ENCODE data around the gene CA6.
"Not testable (repeated sequence)": the region's sequence is repeated elsewhere in the genome, so short reads cannot be mapped to it uniquely, and the experiment has no call there.

DNA sequence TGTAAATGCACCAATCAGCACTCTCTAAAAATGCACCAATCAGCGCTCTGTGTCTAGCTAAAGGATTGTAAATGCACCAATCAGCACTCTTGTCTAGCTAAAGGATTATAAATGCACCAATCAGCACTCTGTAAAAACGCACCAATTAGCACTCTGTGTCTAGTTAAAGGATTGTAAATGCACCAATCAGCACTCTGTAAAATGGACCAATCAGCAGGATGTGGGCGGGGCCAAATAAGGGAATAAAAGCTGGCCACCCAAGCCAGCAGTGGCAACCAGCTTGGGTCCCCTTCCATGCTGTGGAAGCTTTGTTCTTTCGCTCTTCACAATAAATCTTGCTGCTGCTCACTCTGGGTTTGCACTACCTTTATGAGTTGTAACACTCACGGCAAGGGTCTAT, 47.2 kb upstream of the CA6 start:
- TF ChIP-seq, protein P1, sequence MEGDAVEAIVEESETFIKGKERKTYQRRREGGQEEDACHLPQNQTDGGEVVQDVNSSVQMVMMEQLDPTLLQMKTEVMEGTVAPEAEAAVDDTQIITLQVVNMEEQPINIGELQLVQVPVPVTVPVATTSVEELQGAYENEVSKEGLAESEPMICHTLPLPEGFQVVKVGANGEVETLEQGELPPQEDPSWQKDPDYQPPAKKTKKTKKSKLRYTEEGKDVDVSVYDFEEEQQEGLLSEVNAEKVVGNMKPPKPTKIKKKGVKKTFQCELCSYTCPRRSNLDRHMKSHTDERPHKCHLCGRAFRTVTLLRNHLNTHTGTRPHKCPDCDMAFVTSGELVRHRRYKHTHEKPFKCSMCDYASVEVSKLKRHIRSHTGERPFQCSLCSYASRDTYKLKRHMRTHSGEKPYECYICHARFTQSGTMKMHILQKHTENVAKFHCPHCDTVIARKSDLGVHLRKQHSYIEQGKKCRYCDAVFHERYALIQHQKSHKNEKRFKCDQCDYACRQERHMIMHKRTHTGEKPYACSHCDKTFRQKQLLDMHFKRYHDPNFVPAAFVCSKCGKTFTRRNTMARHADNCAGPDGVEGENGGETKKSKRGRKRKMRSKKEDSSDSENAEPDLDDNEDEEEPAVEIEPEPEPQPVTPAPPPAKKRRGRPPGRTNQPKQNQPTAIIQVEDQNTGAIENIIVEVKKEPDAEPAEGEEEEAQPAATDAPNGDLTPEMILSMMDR (IDR thresholded peaks at IDR 0.05), result not testable (repeated sequence)
- TF ChIP-seq, protein P2, sequence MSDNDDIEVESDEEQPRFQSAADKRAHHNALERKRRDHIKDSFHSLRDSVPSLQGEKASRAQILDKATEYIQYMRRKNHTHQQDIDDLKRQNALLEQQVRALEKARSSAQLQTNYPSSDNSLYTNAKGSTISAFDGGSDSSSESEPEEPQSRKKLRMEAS (CRISPR knock-in tag; IDR thresholded peaks at IDR 0.05), result not testable (repeated sequence)
- TF ChIP-seq, protein P3, sequence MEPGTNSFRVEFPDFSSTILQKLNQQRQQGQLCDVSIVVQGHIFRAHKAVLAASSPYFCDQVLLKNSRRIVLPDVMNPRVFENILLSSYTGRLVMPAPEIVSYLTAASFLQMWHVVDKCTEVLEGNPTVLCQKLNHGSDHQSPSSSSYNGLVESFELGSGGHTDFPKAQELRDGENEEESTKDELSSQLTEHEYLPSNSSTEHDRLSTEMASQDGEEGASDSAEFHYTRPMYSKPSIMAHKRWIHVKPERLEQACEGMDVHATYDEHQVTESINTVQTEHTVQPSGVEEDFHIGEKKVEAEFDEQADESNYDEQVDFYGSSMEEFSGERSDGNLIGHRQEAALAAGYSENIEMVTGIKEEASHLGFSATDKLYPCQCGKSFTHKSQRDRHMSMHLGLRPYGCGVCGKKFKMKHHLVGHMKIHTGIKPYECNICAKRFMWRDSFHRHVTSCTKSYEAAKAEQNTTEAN (CRISPR knock-in tag; IDR thresholded peaks at IDR 0.05), result not testable (repeated sequence)

Measured in WTC11 (cell line).